ENCODE results near the gene PTPRD.

DNA sequence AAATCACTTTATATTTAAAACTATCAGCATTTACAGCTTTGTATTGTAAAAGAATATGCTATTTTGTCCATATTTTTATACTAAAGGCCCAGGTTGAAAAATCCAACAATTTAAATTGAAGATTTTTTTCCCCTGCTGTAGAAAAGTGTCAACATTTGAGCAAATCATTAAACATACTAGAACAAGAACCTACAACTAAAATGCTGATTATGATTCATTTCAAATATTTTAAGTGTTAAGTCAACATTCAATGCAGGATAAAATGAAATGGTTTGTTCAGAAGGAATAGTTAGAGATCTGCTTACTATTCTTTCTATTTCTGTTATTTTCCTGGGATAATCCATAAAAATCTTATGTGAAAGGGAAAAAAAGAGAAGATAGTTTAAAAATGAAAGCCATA lies 1946.7 kb downstream of the PTPRD start:
- TF ChIP-seq, protein P1, sequence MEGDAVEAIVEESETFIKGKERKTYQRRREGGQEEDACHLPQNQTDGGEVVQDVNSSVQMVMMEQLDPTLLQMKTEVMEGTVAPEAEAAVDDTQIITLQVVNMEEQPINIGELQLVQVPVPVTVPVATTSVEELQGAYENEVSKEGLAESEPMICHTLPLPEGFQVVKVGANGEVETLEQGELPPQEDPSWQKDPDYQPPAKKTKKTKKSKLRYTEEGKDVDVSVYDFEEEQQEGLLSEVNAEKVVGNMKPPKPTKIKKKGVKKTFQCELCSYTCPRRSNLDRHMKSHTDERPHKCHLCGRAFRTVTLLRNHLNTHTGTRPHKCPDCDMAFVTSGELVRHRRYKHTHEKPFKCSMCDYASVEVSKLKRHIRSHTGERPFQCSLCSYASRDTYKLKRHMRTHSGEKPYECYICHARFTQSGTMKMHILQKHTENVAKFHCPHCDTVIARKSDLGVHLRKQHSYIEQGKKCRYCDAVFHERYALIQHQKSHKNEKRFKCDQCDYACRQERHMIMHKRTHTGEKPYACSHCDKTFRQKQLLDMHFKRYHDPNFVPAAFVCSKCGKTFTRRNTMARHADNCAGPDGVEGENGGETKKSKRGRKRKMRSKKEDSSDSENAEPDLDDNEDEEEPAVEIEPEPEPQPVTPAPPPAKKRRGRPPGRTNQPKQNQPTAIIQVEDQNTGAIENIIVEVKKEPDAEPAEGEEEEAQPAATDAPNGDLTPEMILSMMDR (IDR thresholded peaks at IDR 0.05), result no peak
- no peak for TF ChIP-seq POLR2A (IDR thresholded peaks at IDR 0.05)

All from thyroid gland (tissue), 4 donors.